Tibial nerve (tissue), 3 donors: ENCODE measurements around the gene SLX9.

ENCODE experiments used
- CTCF ChIP-seq, 5 experiments: fragments of 200-600 bp in 3 of 5; fragments of 450-650 bp in 2 of 5; sonication (generic) in 3 of 5; IDR thresholded peaks; one replicate each; pipeline ENCODE4 v1.5.1; 2016 to 2019; ENCODE audit warnings: antibody characterized with exemption in 5 of 5, mild to moderate bottlenecking in 3 of 5, moderate library complexity in 2 of 5
- POLR2A ChIP-seq, 2 donors: fragments of 450-650 bp; IDR thresholded peaks; one replicate each; pipeline ENCODE4 v1.6.1; 2017; ENCODE audit warnings: antibody characterized with exemption in 2 of 2, mild to moderate bottlenecking in 2 of 2, moderate library complexity in 2 of 2

GRCh38 chr21:44912158-44912473 is 27.7 kb upstream of the SLX9 start:
- TF ChIP-seq CTCF (IDR thresholded peaks at IDR 0.05), result no peak
- no peak for TF ChIP-seq POLR2A (IDR thresholded peaks at IDR 0.05)
